Measurements from ENCODE around the gene SARS1. TPM values are rescaled to one million over a fixed set of nuclear protein-coding genes. Genes with fewer than 3 reads are reported as not detected.

The SARS1 gene
- total and polyA plus RNA-seq, 2 donors (not counting 1 experiment from before 2014, with no cell fraction given) = 237 to 437 TPM

GRCh38 chr1:109243860-109244552 lies 30.3 kb downstream of the SARS1 start:
- Histone ChIP-seq H4K20me1 (ENCODE audit: control insufficient read depth, extremely low read depth, insufficient read depth, low read length) (no peaks in the 10 kb centered on the region), H3K9ac (ENCODE audit: insufficient read depth, low read length) (no peak overlapping the region), H3K4me3 (replicated peaks in 1 of 4; ENCODE audit: control extremely low read depth in 1 of 4, insufficient read depth in 1 of 4, low read depth in 3 of 4, low read length in 4 of 4) (no peak overlapping the region), H3K4me2 (ENCODE audit: extremely low read depth, insufficient read depth, low read length) (no peak overlapping the region), H3K27me3 (ENCODE audit: control insufficient read depth, insufficient read depth, low read length) (peaks cover 2% of the 10 kb centered on the region), H3K79me2 (ENCODE audit: control insufficient read depth, insufficient read depth, low read length) (no peaks in the 10 kb centered on the region), H3K27ac (ENCODE audit: insufficient read depth, low read length) (no peak overlapping the region), H3K9me3 (ENCODE audit: control insufficient read depth, insufficient read depth, low read depth, low read length) (no peaks in the 10 kb centered on the region), H3K4me1 (ENCODE audit: control insufficient read depth, extremely low read depth, insufficient read depth, low read length) (peaks cover 18% of the 10 kb centered on the region), H2AFZ (ENCODE audit: low read length) (no peak overlapping the region), H3K36me3 (ENCODE audit: control insufficient read depth, insufficient read depth, low read length) (peaks cover 7% of the 10 kb centered on the region)
- DNase-seq (ENCODE audit: low read depth in 2 of 2) = no peak
- TF ChIP-seq EZH2 (IDR thresholded peaks at IDR 0.05; ENCODE audit: low read length, missing control alignments) = no peak
- TF ChIP-seq CTCF (conservative IDR thresholded peaks at IDR 0.05 in 1 of 2, IDR thresholded peaks at IDR 0.05 in 1 of 2; ENCODE audit: low read depth in 1 of 2, low read length in 2 of 2) = no peak

- no peak overlapping the region for H3K27ac ChIP-seq (ENCODE audit: insufficient read depth, low read length)
- no peaks in the 10 kb centered on the region for H3K79me2 ChIP-seq (ENCODE audit: control insufficient read depth, insufficient read depth, low read length)
Observed at GRCh38 chr1:109246141-109246551, 32.4 kb downstream of the SARS1 start.

More at GRCh38 chr1:109246141-109246551, 32.4 kb downstream of the SARS1 start:
- peaks cover 8% of the 10 kb centered on the region for H3K4me1 ChIP-seq (ENCODE audit: control insufficient read depth, extremely low read depth, insufficient read depth, low read length)
- no peaks in the 10 kb centered on the region for H4K20me1 ChIP-seq (ENCODE audit: control insufficient read depth, extremely low read depth, insufficient read depth, low read length)
- DNase-seq (ENCODE audit: low read depth in 2 of 2) = no peak
- H2AFZ ChIP-seq (ENCODE audit: low read length) = no peak overlapping the region
- no peak for TF ChIP-seq EZH2 (IDR thresholded peaks at IDR 0.05; ENCODE audit: low read length, missing control alignments)
- TF ChIP-seq CTCF (conservative IDR thresholded peaks at IDR 0.05 in 1 of 2, IDR thresholded peaks at IDR 0.05 in 1 of 2; ENCODE audit: low read depth in 1 of 2, low read length in 2 of 2) = no peak
- H3K36me3 ChIP-seq (ENCODE audit: control insufficient read depth, insufficient read depth, low read length) = no peaks in the 10 kb centered on the region
- H3K4me3 ChIP-seq (replicated peaks in 1 of 4; ENCODE audit: control extremely low read depth in 1 of 4, insufficient read depth in 1 of 4, low read depth in 3 of 4, low read length in 4 of 4) = no peak overlapping the region
- H3K27me3 ChIP-seq (ENCODE audit: control insufficient read depth, insufficient read depth, low read length) = peaks cover 2% of the 10 kb centered on the region
- H3K4me2 ChIP-seq (ENCODE audit: extremely low read depth, insufficient read depth, low read length) = no peak overlapping the region
- H3K9ac ChIP-seq (ENCODE audit: insufficient read depth, low read length) = no peak overlapping the region
- no peaks in the 10 kb centered on the region for H3K9me3 ChIP-seq (ENCODE audit: control insufficient read depth, insufficient read depth, low read depth, low read length)
